RWPE1 (cell line): Measurements from ENCODE around the gene PPP2R1B.

Experiments
- CTCF ChIA-PET: fragments of 350-600 bp; sonication (Branson Sonifier 250); formaldehyde crosslinking; extraction: SDS; loops from one replicate; lab custom pipeline; 2021; lab: Yijun Ruan, JAX
- POLR2A ChIA-PET: fragments of 400-600 bp; formaldehyde crosslinking; extraction: SDS; loops from one replicate; lab custom pipeline; 2020; ENCODE audit warnings: antibody characterized with exemption; ENCODE audit not compliant: low non-redundant PET; lab: Yijun Ruan, JAX
- DNase-seq: peaks from one replicate; pipeline ENCODE4 v3.0.0; 2012; ENCODE audit warnings: low spot score
- H3K27ac ChIP-seq: fragments of 450-650 bp; 2 replicates; pipeline ENCODE4 v1.5.1; 2017
- TF ChIP-seq, protein P1 (sequence below): fragments of 450-650 bp; conservative IDR thresholded peaks from 2 replicates; pipeline ENCODE4 v1.5.1; 2017; ENCODE audit warnings: low read depth, mild to moderate bottlenecking

The PPP2R1B gene

DNA sequence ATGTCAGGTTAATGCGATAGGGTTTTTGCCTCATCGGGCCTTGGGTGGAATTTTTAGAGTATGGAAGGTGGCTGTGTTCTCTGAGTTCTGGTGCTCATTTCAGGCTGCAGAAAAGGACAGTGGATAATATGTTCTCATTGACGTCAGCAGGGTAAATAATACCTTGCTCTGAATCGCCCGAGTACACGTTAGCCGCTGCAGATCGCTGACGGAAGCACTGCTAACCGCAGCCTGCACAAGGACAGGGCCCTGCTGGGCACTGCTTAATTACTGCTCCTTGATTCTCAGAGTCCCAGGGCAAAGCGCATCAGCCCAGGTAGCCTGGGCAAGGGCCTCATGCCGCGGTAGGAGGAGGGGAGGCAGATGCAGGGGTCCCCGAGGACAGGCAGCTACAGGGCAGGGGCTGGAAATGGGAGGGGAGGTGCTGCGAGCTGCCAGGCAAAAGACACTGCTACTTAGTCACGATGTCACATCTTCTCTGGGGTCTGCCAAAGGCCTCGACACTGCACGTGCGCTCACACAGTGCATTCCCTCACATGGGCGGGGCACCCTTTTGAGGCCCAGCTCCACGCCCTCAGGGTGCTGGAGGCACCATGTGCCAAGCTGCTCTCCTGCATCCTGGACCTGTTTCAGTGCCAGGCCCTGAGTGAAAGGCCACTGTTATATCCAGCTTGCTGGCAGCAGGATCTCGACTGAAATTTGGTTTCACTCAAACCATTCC is 35.2 kb downstream of the PPP2R1B start:
- H3K27ac ChIP-seq = peak overlapping the region; percentile 44
- POLR2A ChIA-PET = no interaction called here
- DNase-seq = no peak
- TF ChIP-seq, protein P1, sequence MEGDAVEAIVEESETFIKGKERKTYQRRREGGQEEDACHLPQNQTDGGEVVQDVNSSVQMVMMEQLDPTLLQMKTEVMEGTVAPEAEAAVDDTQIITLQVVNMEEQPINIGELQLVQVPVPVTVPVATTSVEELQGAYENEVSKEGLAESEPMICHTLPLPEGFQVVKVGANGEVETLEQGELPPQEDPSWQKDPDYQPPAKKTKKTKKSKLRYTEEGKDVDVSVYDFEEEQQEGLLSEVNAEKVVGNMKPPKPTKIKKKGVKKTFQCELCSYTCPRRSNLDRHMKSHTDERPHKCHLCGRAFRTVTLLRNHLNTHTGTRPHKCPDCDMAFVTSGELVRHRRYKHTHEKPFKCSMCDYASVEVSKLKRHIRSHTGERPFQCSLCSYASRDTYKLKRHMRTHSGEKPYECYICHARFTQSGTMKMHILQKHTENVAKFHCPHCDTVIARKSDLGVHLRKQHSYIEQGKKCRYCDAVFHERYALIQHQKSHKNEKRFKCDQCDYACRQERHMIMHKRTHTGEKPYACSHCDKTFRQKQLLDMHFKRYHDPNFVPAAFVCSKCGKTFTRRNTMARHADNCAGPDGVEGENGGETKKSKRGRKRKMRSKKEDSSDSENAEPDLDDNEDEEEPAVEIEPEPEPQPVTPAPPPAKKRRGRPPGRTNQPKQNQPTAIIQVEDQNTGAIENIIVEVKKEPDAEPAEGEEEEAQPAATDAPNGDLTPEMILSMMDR = no peak
- CTCF ChIA-PET = interaction anchor here (0.7 kb wide), 1 partner anchor 50 kb away, joined by 3 read pairs; no protein-coding TSS in a partner anchor

GRCh38 chr11:111729831-111730311 is 36.3 kb downstream of the PPP2R1B start:
- ChIA-PET CTCF (no interaction called here), POLR2A (no interaction called here)
- no peak for DNase-seq
- TF ChIP-seq, protein P1 = no peak
- H3K27ac ChIP-seq = no peak overlapping the region

GRCh38 chr11:111729071-111729830 is 36.9 kb downstream of the PPP2R1B start:
- no peak overlapping the region for H3K27ac ChIP-seq
- DNase-seq = no peak
- CTCF ChIA-PET = no interaction called here
- POLR2A ChIA-PET = no interaction called here
- TF ChIP-seq, protein P1 = no peak

- no peak overlapping the region for H3K27ac ChIP-seq
- TF ChIP-seq, protein P1 = no peak
- no peak for DNase-seq
- ChIA-PET CTCF (no interaction called here), POLR2A (no interaction called here)
These were observed 38.8 kb downstream of the PPP2R1B start for GRCh38 chr11:111727431-111727830.

GRCh38 chr11:111726301-111726713 is 39.9 kb downstream of the PPP2R1B start:
- CTCF ChIA-PET = no interaction called here
- TF ChIP-seq, protein P1 = no peak
- H3K27ac ChIP-seq = no peak overlapping the region
- POLR2A ChIA-PET = no interaction called here
- no peak for DNase-seq

DNA sequence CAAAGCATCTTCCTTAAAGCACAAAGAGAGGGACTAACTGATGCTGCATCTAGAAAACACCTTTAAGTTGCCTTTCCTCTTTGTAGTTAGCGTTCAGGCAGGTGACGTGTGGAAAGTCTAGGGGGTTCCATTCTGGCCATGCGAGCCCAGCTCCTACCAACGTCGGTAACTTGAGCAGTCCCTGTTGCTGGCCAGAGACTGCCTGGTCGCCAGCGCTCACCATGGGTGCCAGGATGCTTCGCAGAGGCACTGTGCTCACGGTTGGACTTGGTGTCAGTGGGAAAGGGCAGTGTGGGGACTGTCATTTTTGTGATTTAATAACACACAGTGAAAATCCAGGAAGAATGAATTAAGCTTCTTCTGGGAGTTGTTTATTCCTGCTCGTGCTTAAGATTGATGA is 40.6 kb downstream of the PPP2R1B start:
- ChIA-PET CTCF (interaction anchor here (0.6 kb wide), 1 partner anchor 20 kb away, joined by 3 read pairs; no protein-coding TSS in a partner anchor), POLR2A (no interaction called here)
- no peak overlapping the region for H3K27ac ChIP-seq
- DNase-seq = no peak
- TF ChIP-seq, protein P1 = no peak
